PC-3 (cell line): Measurements from ENCODE around the gene DLST.

Source experiments
- CTCF ChIP-seq: fragments of 300-600 bp; sonication (generic); conservative IDR thresholded peaks from 2 replicates; pipeline ENCODE4 v1.5.1; 2017; ENCODE audit warnings: antibody characterized with exemption, low read depth, mild to moderate bottlenecking, low read length
- EZH2 ChIP-seq: fragments of 300-600 bp; sonication (generic); IDR thresholded peaks from one replicate; pipeline ENCODE4 v1.6.1; 2017; ENCODE audit warnings: antibody characterized with exemption, mild to moderate bottlenecking, low read length; ENCODE audit not compliant: unreplicated experiment
- EZH2phosphoT487 ChIP-seq: fragments of 300-600 bp; sonication (generic); IDR thresholded peaks from 2 replicates; pipeline ENCODE4 v1.6.1; 2018; ENCODE audit warnings: mild to moderate bottlenecking, antibody characterized with exemption, low read length, borderline replicate concordance

- TF ChIP-seq CTCF (no peak), EZH2 (no peak), EZH2phosphoT487 (no peak)
Measured at GRCh38 chr14:74843653-74844052, 38.1 kb upstream of the DLST start.
